HepG2 (cell line): ENCODE measurements around the gene DCAF8. TPM values are rescaled to one million over a fixed set of nuclear protein-coding genes. Genes with fewer than 3 reads are reported as not detected.

Experiments used
- ATAD3A ChIP-seq: sonication (generic); formaldehyde crosslinking; IDR thresholded peaks from 2 replicates; pipeline ENCODE4 v1.4.0; 2020; ENCODE audit warnings: missing genetic modification reagents
- CBFB ChIP-seq: sonication (generic); formaldehyde crosslinking; IDR thresholded peaks from 2 replicates; pipeline ENCODE4 v1.4.0; 2020; ENCODE audit warnings: missing genetic modification reagents
- HHEX ChIP-seq: IDR thresholded peaks from 2 replicates; pipeline ENCODE4 v1.6.1; 2016; ENCODE audit warnings: control low read depth
- IRF1 ChIP-seq: sonication (generic); formaldehyde crosslinking; IDR thresholded peaks from 2 replicates; pipeline ENCODE4 v1.4.0; 2020; ENCODE audit warnings: low read depth, mild to moderate bottlenecking, missing genetic modification reagents
- MTA3 ChIP-seq: sonication (generic); formaldehyde crosslinking; IDR thresholded peaks from 2 replicates; pipeline ENCODE4 v1.4.0; 2020; ENCODE audit warnings: missing genetic modification reagents
- NR2F2 ChIP-seq: IDR thresholded peaks from 2 replicates; pipeline ENCODE4 v1.6.1; 2012; ENCODE audit warnings: low read depth, inconsistent platforms, borderline replicate concordance
- PITX1 ChIP-seq: sonication (generic); formaldehyde crosslinking; IDR thresholded peaks from 2 replicates; pipeline ENCODE4 v1.5.1; 2020; ENCODE audit warnings: mild to moderate bottlenecking, missing genetic modification reagents
- ZBTB7B ChIP-seq: sonication (generic); formaldehyde crosslinking; IDR thresholded peaks from 2 replicates; pipeline ENCODE4 v1.4.0; 2020; ENCODE audit warnings: missing genetic modification reagents
- ZFP62 ChIP-seq: sonication (generic); formaldehyde crosslinking; IDR thresholded peaks from 2 replicates; pipeline ENCODE4 v1.4.0; 2020; ENCODE audit warnings: missing genetic modification reagents
- ZNF282 ChIP-seq: fragments of 450-650 bp; IDR thresholded peaks from 2 replicates; pipeline ENCODE4 v1.6.1; 2018; ENCODE audit not compliant: partially characterized antibody
- ZNF737 ChIP-seq: sonication (generic); formaldehyde crosslinking; IDR thresholded peaks from 2 replicates; pipeline ENCODE4 v1.5.0; 2020; ENCODE audit warnings: missing genetic modification reagents, mild to moderate bottlenecking, borderline replicate concordance
- ZNF878 ChIP-seq: sonication (generic); formaldehyde crosslinking; IDR thresholded peaks from 2 replicates; pipeline ENCODE4 v1.8.1; 2023; ENCODE audit warnings: mild to moderate bottlenecking, missing genetic modification reagents, moderate library complexity
- polyA plus RNA-seq, 8 experiments: library from polyadenylated mRNA; depleted of rRNA in 3 of 8; stranded (reverse) in 7 of 8; unstranded in 1 of 8; fragments of >200 nt; fragmentation: Illumina TruSeq in 4 of 8; extraction: Trizol in 4 of 8; gene quantifications; 2 replicates each; pipeline versions ENCODE4 v1.2.1 to v1.2.3, GENCODE V29; 2011 to 2016; ENCODE audit warnings: low read depth in 4 of 8, missing spikeins in 1 of 8, mixed read lengths in 1 of 8; ENCODE audit not compliant: insufficient read depth in 1 of 8
- total RNA-seq, 5 experiments: library from RNA; depleted of rRNA; stranded (reverse); fragments of >200 nt; fragmentation: Illumina TruSeq; extraction: Trizol; gene quantifications; 2 replicates each; pipeline ENCODE4 v1.2.3, GENCODE V29; 2016; ENCODE audit warnings: low read depth in 1 of 5
- TF ChIP-seq, protein P1 (sequence below): sonication (generic); formaldehyde crosslinking; IDR thresholded peaks from 2 replicates; pipeline ENCODE4 v1.5.0; 2020; ENCODE audit warnings: mild to moderate bottlenecking, missing genetic modification reagents, borderline replicate concordance
- TF ChIP-seq, protein P2 (sequence below): IDR thresholded peaks from 2 replicates; pipeline ENCODE4 v1.6.1; 2016; ENCODE audit warnings: missing biosample characterization, missing genetic modification reagents, low read depth
- TF ChIP-seq, protein P3 (sequence below): sonication (generic); formaldehyde crosslinking; IDR thresholded peaks from 2 replicates; pipeline ENCODE4 v1.5.1; 2020; ENCODE audit warnings: mild to moderate bottlenecking, missing genetic modification reagents, borderline replicate concordance
- TF ChIP-seq, protein P4 (sequence below): sonication (generic); formaldehyde crosslinking; IDR thresholded peaks from 2 replicates; pipeline ENCODE4 v1.8.1; 2022; ENCODE audit warnings: mild to moderate bottlenecking, missing genetic modification reagents

Gene DCAF8
- total and polyA plus RNA-seq, 2 of the 13 experiments (the other 11 are each of a cell fraction or from before 2014, with no cell fraction given) = 73.4 to 79.8 TPM

GRCh38 chr1:160261893-160262794, at the start of gene DCAF8 (continued):
- TF ChIP-seq ZFP62 (CRISPR knock-in tag) (no peak), NR2F2 (no peak; the same call in 1 of the 2 replicates), MTA3 (no peak), ZNF282 (no peak), IRF1 (CRISPR knock-in tag) (no peak), ZBTB7B (no peak), HHEX (CRISPR knock-in tag) (no peak), ATAD3A (no peak), CBFB (CRISPR knock-in tag) (peak; percentile 90), ZNF737 (CRISPR knock-in tag) (0 out of 2 replicates have a peak, but pooled peaks have one; percentile 86), PITX1 (CRISPR knock-in tag) (peak; percentile 7; the same call in 1 of the 2 replicates), ZNF878 (CRISPR knock-in tag) (peak; percentile 81; the same call in 1 of the 2 replicates)
- TF ChIP-seq, protein P1, sequence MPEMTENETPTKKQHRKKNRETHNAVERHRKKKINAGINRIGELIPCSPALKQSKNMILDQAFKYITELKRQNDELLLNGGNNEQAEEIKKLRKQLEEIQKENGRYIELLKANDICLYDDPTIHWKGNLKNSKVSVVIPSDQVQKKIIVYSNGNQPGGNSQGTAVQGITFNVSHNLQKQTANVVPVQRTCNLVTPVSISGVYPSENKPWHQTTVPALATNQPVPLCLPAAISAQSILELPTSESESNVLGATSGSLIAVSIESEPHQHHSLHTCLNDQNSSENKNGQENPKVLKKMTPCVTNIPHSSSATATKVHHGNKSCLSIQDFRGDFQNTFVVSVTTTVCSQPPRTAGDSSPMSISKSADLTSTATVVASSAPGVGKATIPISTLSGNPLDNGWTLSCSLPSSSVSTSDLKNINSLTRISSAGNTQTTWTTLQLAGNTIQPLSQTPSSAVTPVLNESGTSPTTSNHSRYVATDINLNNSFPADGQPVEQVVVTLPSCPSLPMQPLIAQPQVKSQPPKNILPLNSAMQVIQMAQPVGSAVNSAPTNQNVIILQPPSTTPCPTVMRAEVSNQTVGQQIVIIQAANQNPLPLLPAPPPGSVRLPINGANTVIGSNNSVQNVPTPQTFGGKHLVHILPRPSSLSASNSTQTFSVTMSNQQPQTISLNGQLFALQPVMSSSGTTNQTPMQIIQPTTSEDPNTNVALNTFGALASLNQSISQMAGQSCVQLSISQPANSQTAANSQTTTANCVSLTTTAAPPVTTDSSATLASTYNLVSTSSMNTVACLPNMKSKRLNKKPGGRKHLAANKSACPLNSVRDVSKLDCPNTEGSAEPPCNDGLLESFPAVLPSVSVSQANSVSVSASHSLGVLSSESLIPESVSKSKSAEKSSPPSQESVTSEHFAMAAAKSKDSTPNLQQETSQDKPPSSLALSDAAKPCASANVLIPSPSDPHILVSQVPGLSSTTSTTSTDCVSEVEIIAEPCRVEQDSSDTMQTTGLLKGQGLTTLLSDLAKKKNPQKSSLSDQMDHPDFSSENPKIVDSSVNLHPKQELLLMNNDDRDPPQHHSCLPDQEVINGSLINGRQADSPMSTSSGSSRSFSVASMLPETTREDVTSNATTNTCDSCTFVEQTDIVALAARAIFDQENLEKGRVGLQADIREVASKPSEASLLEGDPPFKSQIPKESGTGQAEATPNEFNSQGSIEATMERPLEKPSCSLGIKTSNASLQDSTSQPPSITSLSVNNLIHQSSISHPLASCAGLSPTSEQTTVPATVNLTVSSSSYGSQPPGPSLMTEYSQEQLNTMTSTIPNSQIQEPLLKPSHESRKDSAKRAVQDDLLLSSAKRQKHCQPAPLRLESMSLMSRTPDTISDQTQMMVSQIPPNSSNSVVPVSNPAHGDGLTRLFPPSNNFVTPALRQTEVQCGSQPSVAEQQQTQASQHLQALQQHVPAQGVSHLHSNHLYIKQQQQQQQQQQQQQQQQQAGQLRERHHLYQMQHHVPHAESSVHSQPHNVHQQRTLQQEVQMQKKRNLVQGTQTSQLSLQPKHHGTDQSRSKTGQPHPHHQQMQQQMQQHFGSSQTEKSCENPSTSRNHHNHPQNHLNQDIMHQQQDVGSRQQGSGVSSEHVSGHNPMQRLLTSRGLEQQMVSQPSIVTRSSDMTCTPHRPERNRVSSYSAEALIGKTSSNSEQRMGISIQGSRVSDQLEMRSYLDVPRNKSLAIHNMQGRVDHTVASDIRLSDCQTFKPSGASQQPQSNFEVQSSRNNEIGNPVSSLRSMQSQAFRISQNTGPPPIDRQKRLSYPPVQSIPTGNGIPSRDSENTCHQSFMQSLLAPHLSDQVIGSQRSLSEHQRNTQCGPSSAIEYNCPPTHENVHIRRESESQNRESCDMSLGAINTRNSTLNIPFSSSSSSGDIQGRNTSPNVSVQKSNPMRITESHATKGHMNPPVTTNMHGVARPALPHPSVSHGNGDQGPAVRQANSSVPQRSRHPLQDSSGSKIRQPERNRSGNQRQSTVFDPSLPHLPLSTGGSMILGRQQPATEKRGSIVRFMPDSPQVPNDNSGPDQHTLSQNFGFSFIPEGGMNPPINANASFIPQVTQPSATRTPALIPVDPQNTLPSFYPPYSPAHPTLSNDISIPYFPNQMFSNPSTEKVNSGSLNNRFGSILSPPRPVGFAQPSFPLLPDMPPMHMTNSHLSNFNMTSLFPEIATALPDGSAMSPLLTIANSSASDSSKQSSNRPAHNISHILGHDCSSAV (CRISPR knock-in tag) = no peak
- TF ChIP-seq, protein P2, sequence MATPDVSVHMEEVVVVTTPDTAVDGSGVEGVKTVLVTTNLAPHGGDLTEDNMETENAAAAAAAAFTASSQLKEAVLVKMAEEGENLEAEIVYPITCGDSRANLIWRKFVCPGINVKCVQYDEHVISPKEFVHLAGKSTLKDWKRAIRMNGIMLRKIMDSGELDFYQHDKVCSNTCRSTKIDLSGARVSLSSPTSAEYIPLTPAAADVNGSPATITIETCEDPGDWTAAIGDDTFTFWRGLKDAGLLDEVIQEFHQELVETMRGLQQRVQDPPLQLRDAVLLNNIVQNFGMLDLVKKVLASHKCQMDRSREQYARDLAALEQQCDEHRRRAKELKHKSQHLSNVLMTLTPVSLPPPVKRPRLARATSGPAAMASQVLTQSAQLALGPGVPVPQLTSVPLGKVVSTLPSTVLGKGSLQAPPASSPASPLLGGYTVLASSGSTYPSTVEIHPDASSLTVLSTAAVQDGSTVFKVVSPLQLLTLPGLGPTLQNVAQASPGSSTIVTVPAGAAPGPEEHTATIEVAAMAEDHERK = peak; percentile 73
- TF ChIP-seq, protein P3, sequence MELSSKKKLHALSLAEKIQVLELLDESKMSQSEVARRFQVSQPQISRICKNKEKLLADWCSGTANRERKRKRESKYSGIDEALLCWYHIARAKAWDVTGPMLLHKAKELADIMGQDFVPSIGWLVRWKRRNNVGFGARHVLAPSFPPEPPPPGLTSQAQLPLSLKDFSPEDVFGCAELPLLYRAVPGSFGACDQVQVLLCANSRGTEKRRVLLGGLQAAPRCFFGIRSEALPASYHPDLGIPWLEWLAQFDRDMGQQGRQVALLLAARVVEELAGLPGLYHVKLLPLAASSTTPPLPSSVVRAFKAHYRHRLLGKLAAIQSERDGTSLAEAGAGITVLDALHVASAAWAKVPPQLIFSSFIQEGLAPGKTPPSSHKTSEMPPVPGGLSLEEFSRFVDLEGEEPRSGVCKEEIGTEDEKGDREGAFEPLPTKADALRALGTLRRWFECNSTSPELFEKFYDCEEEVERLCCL (CRISPR knock-in tag) = no peak
- TF ChIP-seq, protein P4, sequence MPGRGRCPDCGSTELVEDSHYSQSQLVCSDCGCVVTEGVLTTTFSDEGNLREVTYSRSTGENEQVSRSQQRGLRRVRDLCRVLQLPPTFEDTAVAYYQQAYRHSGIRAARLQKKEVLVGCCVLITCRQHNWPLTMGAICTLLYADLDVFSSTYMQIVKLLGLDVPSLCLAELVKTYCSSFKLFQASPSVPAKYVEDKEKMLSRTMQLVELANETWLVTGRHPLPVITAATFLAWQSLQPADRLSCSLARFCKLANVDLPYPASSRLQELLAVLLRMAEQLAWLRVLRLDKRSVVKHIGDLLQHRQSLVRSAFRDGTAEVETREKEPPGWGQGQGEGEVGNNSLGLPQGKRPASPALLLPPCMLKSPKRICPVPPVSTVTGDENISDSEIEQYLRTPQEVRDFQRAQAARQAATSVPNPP (CRISPR knock-in tag) = no peak
